ENCODE results near the gene ABCC1.
"Not testable (repeated sequence)": the region's sequence is repeated elsewhere in the genome, so short reads cannot be mapped to it uniquely, and the experiment has no call there.

Gene ABCC1

GRCh38 chr16:16143931-16144330 lies 194.5 kb downstream of the ABCC1 start:
- no peak for DNase-seq

DNA sequence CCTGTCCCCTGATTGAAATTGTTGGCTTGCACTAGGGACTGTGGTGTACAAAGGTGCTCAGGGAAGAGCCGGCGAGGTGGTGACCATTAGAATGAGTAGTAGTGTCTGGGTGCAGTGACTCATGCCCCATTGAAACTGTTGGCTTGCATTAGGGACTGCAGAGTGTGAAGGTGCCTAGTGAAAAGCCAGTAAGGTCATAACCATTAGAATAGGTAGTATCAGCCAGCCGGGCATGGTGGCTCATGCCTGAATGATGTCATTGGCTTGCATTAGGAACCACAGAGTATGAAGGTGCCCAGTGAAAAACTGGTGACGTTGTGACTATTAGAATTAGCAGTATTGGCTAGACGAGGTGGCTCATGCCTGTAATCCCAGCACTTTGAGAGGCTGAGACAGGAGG lies 195.0 kb downstream of the ABCC1 start:
- DNase-seq = no peak

DNA sequence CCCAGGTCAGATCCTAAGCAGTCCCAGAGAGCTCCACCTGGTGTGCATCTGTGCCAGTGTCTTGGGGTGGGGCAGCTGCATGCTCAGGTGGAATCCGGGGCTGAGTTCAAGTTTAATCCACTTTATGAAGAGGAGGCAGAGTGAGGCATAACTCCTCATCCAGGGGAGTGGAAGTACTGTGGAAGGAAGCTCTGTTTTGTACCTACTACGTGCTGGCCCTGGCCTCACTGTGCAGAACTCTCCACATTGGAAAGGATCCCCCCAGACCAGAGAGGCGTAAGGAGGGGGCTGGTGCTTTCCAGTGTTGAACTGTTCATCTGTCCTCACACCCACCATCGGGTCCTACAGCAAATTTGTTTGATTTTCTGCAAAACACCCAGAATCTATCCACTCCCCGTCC lies 195.9 kb downstream of the ABCC1 start:
- no peak for DNase-seq

DNA sequence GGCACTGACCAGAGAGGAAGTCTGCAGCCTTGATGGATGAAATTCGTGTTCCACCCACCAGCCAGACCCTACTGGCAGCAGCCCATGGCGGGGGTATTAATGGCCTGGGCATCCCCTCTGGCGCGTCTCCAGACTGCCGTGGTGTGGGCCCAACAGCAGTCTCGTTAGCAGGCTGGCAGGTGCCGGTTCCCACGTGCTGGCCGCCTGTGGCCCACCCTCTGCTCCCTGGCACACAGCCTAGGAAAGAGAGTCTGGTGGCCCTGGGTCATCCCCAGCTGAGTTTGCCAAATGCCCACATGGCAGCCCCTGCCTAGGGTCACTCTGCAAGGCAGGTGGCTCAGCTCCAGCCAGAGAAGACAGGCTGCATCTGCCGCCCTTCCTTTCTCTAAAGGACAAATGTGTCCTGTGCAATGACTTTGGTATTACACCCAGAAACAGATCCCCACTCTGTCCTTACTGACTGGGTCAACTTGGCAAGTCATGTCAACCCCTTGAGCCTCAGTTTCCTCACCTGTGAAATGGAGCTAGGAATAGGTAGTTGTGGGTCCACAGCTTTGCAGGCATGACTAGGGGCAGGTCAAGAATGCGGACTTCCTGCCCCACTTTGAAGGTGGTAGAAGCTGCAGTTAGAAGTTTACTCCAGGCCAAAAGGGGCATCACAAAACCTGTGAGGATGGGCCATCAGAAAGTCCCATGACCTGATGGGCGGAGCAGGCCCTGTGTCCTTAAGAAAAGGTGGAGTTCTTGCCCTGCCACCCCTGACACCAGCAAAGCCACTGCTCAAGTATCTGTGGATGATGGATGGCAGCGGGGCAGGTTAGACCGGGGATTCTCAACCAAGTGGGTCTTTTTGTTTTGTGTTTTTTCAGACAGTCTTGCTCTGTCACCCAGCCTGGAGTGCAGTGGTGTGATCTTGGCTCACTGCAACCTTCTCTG lies 197.2 kb downstream of the ABCC1 start:
- no peak for DNase-seq

- DNase-seq = no peak
Measured at GRCh38 chr16:16147316-16147999, 198.0 kb downstream of the ABCC1 start.

GRCh38 chr16:16148000-16148599 lies 198.7 kb downstream of the ABCC1 start:
- not testable (repeated sequence) for DNase-seq

GRCh38 chr16:16148755-16149154 lies 199.3 kb downstream of the ABCC1 start:
- DNase-seq = no peak

DNA sequence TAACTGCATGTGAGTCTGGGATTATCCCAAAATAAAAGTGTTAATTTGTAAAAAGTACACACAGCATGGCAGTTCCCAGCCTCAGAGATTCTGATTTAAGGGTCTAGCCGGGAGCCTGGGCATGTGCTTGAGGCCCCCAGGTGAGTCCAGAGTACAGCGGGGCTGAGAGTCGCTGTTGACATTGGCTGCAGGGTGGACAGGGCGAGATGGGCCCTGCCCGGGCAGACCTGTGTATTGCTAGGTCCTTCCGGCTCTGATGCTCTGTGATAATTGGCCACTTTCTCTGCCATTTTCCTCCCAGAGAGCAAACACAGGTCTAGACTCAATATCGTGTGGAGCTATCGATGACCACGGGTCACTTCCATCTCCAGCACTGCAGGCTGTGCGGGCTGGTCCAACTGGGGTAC lies 200.3 kb downstream of the ABCC1 start:
- DNase-seq = no peak

DNA sequence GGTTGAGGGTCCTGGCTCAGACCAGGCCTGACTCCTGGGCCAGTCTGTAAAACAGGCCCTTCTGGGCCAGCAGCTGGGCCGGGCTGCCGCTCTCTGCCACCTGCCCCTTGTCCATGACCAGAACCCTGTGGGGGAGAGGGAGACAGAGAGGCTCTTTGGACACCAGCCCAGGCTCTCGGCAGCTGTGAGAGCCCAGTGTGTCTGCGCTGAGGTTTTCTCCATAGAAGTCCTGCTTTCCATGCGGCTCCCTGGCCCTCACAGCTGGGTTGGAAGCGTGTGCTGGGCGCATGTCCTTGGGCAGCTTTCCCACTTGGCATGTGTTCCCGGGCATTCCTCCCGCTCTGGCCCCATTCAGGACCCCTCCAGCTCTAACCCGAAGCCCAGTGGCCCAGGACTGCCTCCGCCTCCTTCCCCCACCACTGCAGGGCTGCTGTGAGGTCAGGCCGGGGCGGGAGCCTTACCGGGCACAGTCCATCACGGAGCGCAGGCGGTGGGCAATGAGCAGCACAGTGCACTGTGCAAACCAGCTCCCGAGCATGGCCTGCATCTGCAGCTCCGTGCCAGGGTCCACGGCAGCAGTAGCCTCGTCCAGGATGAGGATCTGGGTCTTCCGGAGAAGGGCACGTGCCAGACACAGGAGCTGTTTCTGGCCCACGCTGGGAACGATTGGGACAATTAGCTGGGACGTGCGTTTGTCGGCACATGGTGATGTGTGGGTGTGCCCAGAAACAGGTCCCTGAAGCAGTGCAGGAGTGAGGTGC lies 200.9 kb downstream of the ABCC1 start:
- DNase-seq = no peak

DNA sequence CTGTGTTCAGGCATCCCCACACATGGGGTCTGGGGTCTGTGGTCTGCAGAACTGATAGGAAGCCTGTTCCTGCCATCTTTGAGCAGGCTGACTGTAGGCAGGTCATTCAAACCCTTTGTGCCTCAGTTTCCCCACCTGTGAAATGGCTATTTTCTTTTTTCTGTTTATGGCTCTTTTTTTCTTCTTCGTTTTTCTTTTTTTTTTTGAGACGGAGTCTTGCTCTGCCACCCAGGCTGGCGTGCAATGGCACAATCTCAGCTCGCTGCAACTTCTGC lies 201.4 kb downstream of the ABCC1 start:
- DNase-seq = no peak

DNA sequence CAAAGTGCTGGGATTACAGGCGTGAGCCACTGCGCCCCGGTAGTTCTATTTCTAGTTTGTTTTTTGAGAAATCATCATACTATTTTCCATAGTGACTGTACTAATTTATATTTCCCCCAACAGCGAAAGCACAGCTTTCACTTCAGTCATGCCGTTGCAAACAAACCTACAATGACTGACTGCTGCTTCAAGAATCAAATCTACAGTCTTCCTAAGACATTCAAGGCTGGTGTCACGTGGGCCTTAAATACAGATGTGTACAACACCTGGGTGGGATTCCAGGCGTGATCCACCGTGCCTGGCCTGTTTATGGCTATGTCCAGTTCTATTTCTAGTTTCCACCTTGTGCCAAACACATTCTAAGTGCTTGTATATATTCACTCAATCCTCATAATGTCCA lies 201.9 kb downstream of the ABCC1 start:
- no peak for DNase-seq

DNA sequence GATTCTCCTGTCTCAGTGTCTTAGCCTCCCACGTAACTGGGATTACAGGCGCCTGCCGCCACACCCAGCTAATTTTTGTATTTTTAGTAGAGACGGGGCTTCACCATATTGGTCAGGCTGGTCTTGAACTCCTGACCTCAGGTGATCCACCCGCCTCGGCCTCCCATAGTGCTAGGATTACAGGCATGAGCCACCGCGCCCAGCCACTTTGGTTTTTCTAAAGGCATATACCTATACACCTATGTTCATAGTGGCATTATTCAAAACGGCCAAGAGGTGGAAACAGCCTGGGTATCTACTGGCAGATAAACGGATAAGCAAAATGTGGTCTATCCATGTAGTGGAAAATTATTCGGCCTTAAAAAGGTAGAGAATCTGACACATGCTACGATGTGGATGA lies 203.6 kb downstream of the ABCC1 start:
- not testable (repeated sequence) for DNase-seq

- DNase-seq = no peak
Measured at GRCh38 chr16:16154281-16154951, 205.0 kb downstream of the ABCC1 start.

DNA sequence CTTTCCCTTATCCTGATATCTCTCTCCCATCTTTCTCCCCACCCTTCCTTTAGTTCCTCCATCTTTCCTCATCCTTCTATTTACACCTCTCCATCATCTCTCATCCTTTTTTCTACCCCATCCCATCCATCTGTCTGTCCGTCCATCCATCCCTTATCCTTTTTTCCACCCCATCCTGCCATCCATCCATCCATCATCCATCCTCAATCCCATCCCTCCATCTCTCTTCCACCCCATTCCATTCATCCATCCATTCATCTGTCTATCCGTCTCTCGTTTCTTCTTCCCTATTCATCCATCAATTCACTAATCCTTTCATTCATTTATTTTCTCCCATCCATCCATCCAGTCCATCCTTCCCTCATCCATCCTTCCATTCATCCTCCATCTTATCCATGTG lies 205.8 kb downstream of the ABCC1 start:
- DNase-seq = no peak

GRCh38 chr16:16157166-16157565 lies 207.8 kb downstream of the ABCC1 start:
- no peak for DNase-seq

DNA sequence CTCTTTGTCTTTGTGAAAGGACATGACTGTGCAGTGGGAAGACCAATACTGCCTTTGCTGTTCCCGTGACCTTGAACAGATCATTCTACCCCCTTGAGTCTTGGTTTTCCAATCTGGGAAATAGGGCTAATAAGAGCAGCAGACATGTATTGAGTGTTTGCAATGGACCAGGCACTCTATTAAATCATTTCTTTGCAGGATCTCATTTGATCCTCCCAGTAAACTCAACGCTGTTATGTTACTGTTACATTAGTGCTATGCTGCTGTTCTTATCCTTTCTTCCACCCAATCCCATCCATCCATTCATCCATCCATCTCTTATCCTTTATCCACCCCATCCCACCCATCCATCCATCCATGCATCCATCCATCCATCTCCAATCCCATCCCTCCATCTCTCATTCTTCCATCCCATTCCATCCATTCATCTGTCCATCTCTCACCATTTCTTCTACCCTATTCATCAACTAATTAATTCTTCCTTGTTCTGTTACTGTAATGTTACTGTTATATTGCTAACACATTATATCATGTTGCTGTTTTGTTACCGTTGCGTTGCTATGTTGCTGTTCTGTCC lies 208.8 kb downstream of the ABCC1 start:
- DNase-seq = no peak

GRCh38 chr16:16158741-16159374 lies 209.4 kb downstream of the ABCC1 start:
- no peak for DNase-seq

DNA sequence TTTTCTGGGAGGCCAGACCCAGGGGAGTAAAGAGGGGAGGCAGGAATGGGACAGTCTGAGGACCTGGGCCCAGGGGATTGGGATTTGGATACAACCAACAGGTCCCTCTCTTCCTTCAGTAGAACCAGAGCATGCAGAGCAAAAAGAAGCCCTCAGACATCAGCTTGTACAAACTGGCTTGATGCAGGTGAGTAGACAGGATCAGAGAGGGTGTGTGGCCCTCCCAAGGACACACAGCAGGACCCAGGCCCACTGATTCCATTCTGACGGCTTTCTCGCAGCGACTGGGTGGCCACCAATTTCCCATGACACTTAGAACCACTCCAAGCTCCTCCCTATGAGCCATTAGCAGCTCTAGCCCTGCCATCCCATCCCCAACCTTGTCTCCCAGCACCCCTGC lies 210.2 kb downstream of the ABCC1 start:
- no peak for DNase-seq

DNA sequence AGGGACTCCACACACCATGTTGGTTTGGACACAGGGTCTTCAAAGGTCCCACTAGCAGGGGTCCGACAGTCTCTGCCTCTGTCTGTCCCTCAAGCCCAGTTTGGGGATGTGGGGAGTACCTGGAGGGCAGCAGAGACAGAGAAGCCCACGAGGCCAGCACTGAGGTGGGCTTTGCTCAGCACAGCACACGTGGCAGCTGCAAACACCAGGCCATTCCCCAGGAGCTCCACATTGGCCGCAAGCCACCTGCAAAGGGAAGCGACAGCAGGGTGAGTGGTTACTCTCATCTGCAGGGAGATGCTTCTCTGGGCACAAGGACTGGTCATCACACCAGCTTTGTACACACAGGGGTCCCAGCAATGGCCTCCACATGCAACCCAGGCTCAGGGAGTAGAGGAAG lies 211.9 kb downstream of the ABCC1 start:
- DNase-seq = no peak

- not testable (repeated sequence) for DNase-seq
Measured at GRCh38 chr16:16161840-16162239, 212.4 kb downstream of the ABCC1 start.

GRCh38 chr16:16162591-16162990 lies 213.2 kb downstream of the ABCC1 start:
- DNase-seq = no peak

- DNase-seq = no peak
Measured at GRCh38 chr16:16163109-16163508, 213.7 kb downstream of the ABCC1 start.
